Thyroid gland (tissue), 4 donors: Measurements from ENCODE around the gene WWTR1. TPM values are rescaled to one million over a fixed set of nuclear protein-coding genes. Genes with fewer than 3 reads are reported as not detected.

Experiments used
- DNase-seq, 2 donors: peaks; one replicate each; pipeline ENCODE4 v3.0.0-alpha.2; 2019
- H3K27ac ChIP-seq, 3 donors: fragments of 200-600 bp; sonication (generic); 1 replicate in 2 of 3; 2 replicates in 1 of 3; pipeline ENCODE4 v1.5.1; 2016 to 2019; ENCODE audit warnings: mild to moderate bottlenecking in 1 of 3, moderate library complexity in 1 of 3
- H3K27me3 ChIP-seq: fragments of 200-600 bp; sonication (generic); one replicate; pipeline ENCODE4 v1.5.1; 2019
- H3K36me3 ChIP-seq, 2 donors: fragments of 200-600 bp; sonication (generic); one replicate each; pipeline ENCODE4 v1.5.1; 2016 to 2019
- H3K4me1 ChIP-seq, 2 donors: fragments of 200-600 bp; sonication (generic); one replicate each; pipeline ENCODE4 v1.5.1; 2017 to 2019
- H3K4me3 ChIP-seq, 3 donors: fragments of 200-600 bp; sonication (generic); replicated peaks in 1 of 3; 1 replicate in 2 of 3; 2 replicates in 1 of 3; pipeline ENCODE4 v1.5.1; 2016; ENCODE audit warnings: mild to moderate bottlenecking in 1 of 3
- H3K9me3 ChIP-seq: fragments of 200-600 bp; sonication (generic); one replicate; pipeline ENCODE4 v1.5.1; 2017
- CTCF ChIP-seq, 6 experiments: fragments of 200-600 bp in 3 of 6; fragments of 450-650 bp in 3 of 6; sonication (generic) in 3 of 6; IDR thresholded peaks; one replicate each; pipeline ENCODE4 v1.5.1; 2016 to 2019; ENCODE audit warnings: antibody characterized with exemption in 6 of 6, mild to moderate bottlenecking in 2 of 6, inconsistent platforms in 1 of 6, moderate library complexity in 1 of 6
- POLR2A ChIP-seq, 2 donors: fragments of 450-650 bp; IDR thresholded peaks; one replicate each; pipeline ENCODE4 v1.6.1; 2017; ENCODE audit warnings: antibody characterized with exemption in 2 of 2, mild to moderate bottlenecking in 2 of 2, moderate library complexity in 1 of 2
- WGBS, 2 donors: methylation state at CpG; one replicate each; pipeline ENCODE4 v1.1.5; 2017; 5-methylcytosine and 5-hydroxymethylcytosine counted together
- intact Hi-C: fragments of 100-400 bp; cut with DNase I; formaldehyde crosslinking; loops from one replicate; pipeline ENCODE4 v1.15.1; 2023
- total RNA-seq, 4 donors: library from RNA; depleted of rRNA; stranded (reverse); fragments of >200 nt; gene quantifications; one replicate each; pipeline ENCODE4 v1.2.3, GENCODE V29; 2016

The WWTR1 gene
- total RNA-seq, 4 donors from 2014 or later: 56.7 to 87.6 (median 78.5) TPM

DNA sequence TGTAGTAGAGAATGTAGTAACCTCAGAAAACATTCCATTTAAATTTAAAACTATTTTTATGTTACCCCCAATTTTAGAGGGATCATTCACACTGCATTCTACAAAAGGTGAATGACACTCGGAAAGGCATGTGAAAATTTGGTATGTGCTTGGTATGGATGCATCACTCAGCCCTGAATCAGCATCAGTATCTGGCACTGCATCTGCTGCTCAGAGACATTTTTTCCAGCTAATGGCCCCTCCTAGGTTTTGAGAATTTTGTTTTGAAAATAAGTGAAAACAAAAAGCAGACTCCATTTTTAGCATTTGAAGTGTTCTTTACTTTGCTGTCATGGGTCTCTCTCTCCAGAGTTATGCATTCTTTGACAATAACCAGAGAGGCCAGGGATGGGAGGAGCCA is 15.6 kb upstream of the WWTR1 start:
- H3K4me1 ChIP-seq: no peaks in the 10 kb centered on the region
- 95 to 100% methylated on average over 1 of the region's 1 CpG for WGBS, 2 donors
- no peaks in the 10 kb centered on the region for H3K36me3 ChIP-seq
- DNase-seq: no peak
- intact Hi-C loops: no loop called here
- no peak for TF ChIP-seq POLR2A (IDR thresholded peaks at IDR 0.05)
- TF ChIP-seq CTCF (IDR thresholded peaks at IDR 0.05): no peak
- no peak overlapping the region for H3K27ac ChIP-seq
- no peaks in the 10 kb centered on the region for H3K27me3 ChIP-seq
- no peaks in the 10 kb centered on the region for H3K9me3 ChIP-seq
- no peak overlapping the region for H3K4me3 ChIP-seq

- intact Hi-C loops: no loop called here
- 58 to 62% methylated on average over 10 of the region's 10 CpGs for WGBS, 2 donors
Observed at GRCh38 chr3:149670742-149671492, 13.1 kb upstream of the WWTR1 start.

DNA sequence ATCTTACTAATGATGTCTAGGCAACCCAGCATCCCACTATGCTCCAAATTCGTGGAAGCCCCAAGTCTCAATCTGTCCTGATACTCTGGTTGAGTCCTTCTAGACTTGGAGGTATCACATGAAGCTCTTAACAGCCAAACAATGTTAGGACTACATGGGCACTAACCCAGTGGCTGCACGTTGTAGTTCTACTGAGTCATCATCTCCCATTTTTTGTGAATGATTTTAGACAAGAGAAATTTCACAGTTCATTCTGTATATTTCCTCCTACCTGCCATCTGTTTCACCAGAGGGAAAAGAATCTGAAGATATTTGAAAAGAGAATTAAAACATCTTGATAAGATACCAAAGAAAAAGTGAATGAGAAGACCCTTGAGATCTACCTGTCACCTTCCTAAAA is 9.8 kb upstream of the WWTR1 start:
- Histone ChIP-seq H3K4me1 (no peaks in the 10 kb centered on the region), H3K27ac (no peak overlapping the region), H3K4me3 (no peak overlapping the region), H3K36me3 (no peaks in the 10 kb centered on the region), H3K9me3 (no peaks in the 10 kb centered on the region), H3K27me3 (no peaks in the 10 kb centered on the region)
- WGBS, 2 donors: 79 to 87% methylated on average over 2 of the region's 2 CpGs
- TF ChIP-seq CTCF (IDR thresholded peaks at IDR 0.05): no peak
- TF ChIP-seq POLR2A (IDR thresholded peaks at IDR 0.05): no peak
- DNase-seq: no peak
- intact Hi-C loops: loop anchor here (10.0 kb wide), 1 partner anchor 47 kb away; no protein-coding TSS in a partner anchor

More at GRCh38 chr3:149670742-149671492, 13.1 kb upstream of the WWTR1 start:
- no peaks in the 10 kb centered on the region for H3K4me1 ChIP-seq
- H3K36me3 ChIP-seq: no peaks in the 10 kb centered on the region
- DNase-seq: peak in 1 of 2 donors; percentile 23
- TF ChIP-seq POLR2A (IDR thresholded peaks at IDR 0.05): no peak
- no peak for TF ChIP-seq CTCF (IDR thresholded peaks at IDR 0.05)
- H3K4me3 ChIP-seq: no peak overlapping the region
- no peak overlapping the region for H3K27ac ChIP-seq
- H3K9me3 ChIP-seq: no peaks in the 10 kb centered on the region
- H3K27me3 ChIP-seq: no peaks in the 10 kb centered on the region

- no peak for DNase-seq
- intact Hi-C loops: loop anchor here (10.0 kb wide), 1 partner anchor 51 kb away; no protein-coding TSS in a partner anchor
- TF ChIP-seq CTCF (IDR thresholded peaks at IDR 0.05) (no peak), POLR2A (IDR thresholded peaks at IDR 0.05) (no peak)
- 84 to 93% methylated on average over 1 of the region's 1 CpG for WGBS, 2 donors
- no peaks in the 10 kb centered on the region for H3K27me3 ChIP-seq
- H3K27ac ChIP-seq: no peak overlapping the region
- H3K4me3 ChIP-seq: no peak overlapping the region
- H3K9me3 ChIP-seq: no peaks in the 10 kb centered on the region
- H3K4me1 ChIP-seq: peaks cover 1% of the 10 kb centered on the region in 2 donors
- no peaks in the 10 kb centered on the region for H3K36me3 ChIP-seq
Observed at GRCh38 chr3:149663966-149664365, 6.1 kb upstream of the WWTR1 start.

DNA sequence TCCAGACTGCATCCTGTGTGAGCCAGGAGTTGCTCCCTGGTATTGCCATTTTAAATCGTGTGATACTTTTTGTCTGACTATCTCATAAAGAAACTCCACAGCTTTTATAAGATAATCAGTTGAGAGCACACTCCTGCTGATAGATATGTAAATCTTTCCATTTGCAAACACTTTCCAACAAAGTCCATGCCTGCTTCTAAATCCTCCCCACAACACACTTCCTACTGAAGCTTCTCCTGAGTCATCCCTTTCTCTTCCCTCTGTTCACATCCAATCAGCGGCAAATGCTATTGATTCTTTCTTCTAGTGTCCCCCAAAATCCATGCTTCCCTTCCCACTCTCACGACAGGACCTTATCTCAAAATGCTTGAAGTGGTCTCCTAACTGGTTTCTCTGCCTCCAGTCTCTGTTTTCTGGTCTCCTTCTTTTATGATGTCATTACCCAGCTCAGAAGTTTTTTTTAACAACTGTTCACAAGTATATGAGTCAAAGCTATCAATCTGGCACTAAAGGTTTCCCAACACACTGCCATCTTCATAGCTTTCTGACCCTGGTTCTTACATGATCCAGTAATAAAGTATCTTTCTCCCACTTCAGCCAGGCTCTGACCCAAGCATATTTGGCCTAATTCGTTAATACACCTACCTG is 4.5 kb upstream of the WWTR1 start:
- no peak for DNase-seq
- H3K27me3 ChIP-seq: no peaks in the 10 kb centered on the region
- H3K4me3 ChIP-seq: no peak overlapping the region
- intact Hi-C loops: loop anchor here (10.0 kb wide), 1 partner anchor 52 kb away; no protein-coding TSS in a partner anchor
- peaks cover 6% of the 10 kb centered on the region in 2 donors for H3K4me1 ChIP-seq
- whole genome bisulfite sequencing, 2 donors: 89 to 90% methylated on average over 4 of the region's 4 CpGs
- no peaks in the 10 kb centered on the region for H3K9me3 ChIP-seq
- TF ChIP-seq POLR2A (IDR thresholded peaks at IDR 0.05) (no peak), CTCF (IDR thresholded peaks at IDR 0.05) (no peak)
- H3K27ac ChIP-seq: no peak overlapping the region
- no peaks in the 10 kb centered on the region for H3K36me3 ChIP-seq
